AG04449 (cell line): ENCODE results near the gene TSC1.

ENCODE experiments used
- CTCF ChIA-PET: fragments of 350-600 bp; formaldehyde crosslinking; extraction: SDS; loops from one replicate; lab custom pipeline; 2021; ENCODE audit warnings: antibody characterized with exemption; lab: Yijun Ruan, JAX
- POLR2A ChIA-PET: fragments of 400-600, 350-600 bp; formaldehyde crosslinking; extraction: SDS; loops from one replicate; lab custom pipeline; 2020; ENCODE audit warnings: antibody characterized with exemption, inconsistent platforms; lab: Yijun Ruan, JAX
- DNase-seq: peaks from one replicate; pipeline ENCODE4 v3.0.0-alpha.2; 2010; ENCODE audit warnings: low read depth, low spot score
- H3K4me3 ChIP-seq: 2 replicates; pipeline ENCODE4 v1.5.1; 2011; ENCODE audit warnings: low read depth, mild to moderate bottlenecking, control low read depth, low read length
- TF ChIP-seq, protein P1 (sequence below): IDR thresholded peaks from one replicate; pipeline ENCODE4 v1.5.1; 2011; ENCODE audit warnings: mild to moderate bottlenecking, moderate library complexity, low read length, control low read depth, inconsistent platforms; ENCODE audit not compliant: insufficient read depth; ENCODE audit errors: missing control alignments

Gene TSC1

DNA sequence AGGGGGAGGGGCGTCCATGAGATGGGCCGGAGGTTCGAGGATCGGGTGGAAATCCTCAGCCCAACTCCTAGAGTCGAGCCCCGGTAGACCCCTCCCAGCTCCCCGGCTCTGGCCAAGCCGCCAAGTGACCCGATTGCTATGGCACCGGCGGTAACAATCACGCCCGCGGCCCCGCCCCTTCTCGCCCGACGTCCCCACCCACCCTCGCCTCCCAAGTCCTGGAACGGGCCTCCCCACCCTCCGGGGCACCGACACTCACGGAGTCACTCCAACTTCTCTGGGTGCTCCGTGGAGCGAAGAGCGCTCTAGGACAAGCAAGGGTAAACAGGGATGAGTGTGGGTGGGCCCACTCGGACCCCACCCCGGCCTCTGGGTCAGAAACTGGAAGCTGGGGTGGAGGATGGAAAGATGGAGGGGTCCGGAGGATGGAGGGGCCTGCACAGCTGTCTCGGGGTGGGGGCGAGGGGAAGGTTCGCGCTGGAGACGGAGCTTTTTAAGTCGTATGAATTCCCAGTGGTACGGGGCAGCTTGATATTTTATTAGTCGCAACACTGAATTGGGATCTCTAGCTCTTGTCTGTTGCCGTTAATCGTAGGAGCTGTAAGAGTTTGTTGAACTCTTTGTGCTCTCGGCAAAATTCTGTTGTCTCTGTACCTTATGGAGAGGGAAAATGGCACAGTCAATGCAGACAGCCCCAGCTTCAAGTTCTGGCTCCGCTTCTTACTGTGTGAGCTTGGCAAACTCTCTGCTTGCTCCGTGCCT is 65.5 kb downstream of the TSC1 start, which contains the start of gene SPACA9:
SPACA9 (plus strand) TSS at position 204 of the 762 bp plus-strand sequence. CDS start 5,050 bp downstream, outside the sequence.
- H3K4me3 ChIP-seq, result peak within 1 kb of the TSS; percentile 94
- DNase-seq, result no peak
- ChIA-PET CTCF (interaction anchor here (1.1 to 4.5 kb wide), 3 partner anchors 14 to 22 kb away, joined by 3 to 32 read pairs (median 8); no protein-coding TSS in a partner anchor), POLR2A (interaction anchor here (0.6 to 0.7 kb wide), 2 partner anchors 10 to 479 kb away, joined by 3 read pairs; no protein-coding TSS in a partner anchor)
- TF ChIP-seq, protein P1, sequence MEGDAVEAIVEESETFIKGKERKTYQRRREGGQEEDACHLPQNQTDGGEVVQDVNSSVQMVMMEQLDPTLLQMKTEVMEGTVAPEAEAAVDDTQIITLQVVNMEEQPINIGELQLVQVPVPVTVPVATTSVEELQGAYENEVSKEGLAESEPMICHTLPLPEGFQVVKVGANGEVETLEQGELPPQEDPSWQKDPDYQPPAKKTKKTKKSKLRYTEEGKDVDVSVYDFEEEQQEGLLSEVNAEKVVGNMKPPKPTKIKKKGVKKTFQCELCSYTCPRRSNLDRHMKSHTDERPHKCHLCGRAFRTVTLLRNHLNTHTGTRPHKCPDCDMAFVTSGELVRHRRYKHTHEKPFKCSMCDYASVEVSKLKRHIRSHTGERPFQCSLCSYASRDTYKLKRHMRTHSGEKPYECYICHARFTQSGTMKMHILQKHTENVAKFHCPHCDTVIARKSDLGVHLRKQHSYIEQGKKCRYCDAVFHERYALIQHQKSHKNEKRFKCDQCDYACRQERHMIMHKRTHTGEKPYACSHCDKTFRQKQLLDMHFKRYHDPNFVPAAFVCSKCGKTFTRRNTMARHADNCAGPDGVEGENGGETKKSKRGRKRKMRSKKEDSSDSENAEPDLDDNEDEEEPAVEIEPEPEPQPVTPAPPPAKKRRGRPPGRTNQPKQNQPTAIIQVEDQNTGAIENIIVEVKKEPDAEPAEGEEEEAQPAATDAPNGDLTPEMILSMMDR, result no peak

DNA sequence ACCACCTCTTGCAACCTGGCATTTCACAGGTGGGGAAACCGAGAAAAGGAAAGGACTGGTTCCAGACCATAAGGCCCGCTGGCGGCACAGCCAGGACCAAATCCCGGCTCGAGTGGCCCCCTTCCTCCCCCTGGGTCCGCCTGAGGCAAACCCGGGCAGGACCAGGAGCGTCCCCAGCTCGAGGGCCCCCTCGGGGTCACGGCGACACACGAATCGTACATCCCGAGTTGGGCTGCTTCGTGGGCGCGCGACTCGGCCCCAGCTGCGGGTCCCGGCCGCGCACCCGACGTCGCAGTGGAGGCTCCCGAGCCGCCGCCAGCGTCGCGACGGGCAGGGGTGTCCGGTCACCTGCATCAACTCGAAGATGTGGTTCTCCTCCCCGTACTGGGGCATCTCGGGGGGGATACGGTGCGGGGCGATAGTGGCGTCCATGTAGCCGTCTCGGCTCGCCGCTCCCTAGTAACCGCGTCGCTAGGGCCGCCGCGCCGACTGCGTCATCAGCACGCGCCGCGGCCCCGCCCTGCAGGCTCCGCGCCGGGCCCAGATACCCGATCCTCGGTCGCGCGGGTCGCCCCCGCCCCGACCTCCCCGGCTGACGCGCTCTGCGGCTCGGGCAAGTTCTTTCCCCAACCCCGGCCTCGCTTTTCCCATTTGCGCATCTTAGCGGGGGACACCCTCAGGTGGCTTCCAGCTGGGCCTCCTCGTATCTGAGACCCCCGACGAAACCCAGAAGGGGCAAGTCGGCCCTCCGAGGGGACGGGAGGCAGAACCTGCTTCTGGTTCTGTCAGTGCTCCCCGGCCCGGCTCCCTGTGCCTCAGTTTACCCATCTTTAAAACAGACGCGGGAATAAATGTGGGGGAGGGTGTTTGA is 66.4 kb downstream of the TSC1 start, which contains the start of gene AK8:
AK8 (minus strand) TSS at position 461 of the 871 bp plus-strand sequence; CDS start at position 432, 29 bp downstream.
- TF ChIP-seq, protein P1, result no peak
- POLR2A ChIA-PET, result interaction anchor here (0.7 kb wide), 1 partner anchor 11 kb away, joined by 3 read pairs; no protein-coding TSS in a partner anchor
- H3K4me3 ChIP-seq, result peak within 1 kb of the TSS; percentile 94
- no peak for DNase-seq
- CTCF ChIA-PET, result interaction anchor here (0.6 to 4.5 kb wide), 5 partner anchors 10 to 606 kb away, joined by 3 to 32 read pairs (median 3); no protein-coding TSS in a partner anchor

DNA sequence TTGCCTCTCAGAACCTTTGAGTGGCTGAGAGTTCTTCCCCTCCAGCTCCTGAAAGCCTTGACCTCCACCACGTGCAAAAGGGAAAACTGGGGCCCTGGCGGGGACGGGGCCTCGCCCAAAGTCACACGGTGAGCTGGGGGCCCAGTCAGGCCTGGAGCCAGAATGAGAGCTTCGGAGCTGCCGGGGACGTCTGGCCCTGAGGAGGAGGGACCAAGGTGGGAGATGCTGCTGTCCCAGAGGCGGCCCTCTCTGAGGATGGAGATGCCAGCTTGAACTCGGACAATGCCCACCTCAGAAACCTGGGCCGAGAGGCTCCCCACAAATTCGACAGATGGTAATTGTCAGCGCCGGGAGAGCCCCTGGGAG is 67.0 kb downstream of the TSC1 start:
- CTCF ChIA-PET, result interaction anchor here (0.6 to 1.4 kb wide), 4 partner anchors 10 to 606 kb away, joined by 3 to 5 read pairs (median 3); no protein-coding TSS in a partner anchor
- no peak for DNase-seq
- peak overlapping the region; percentile 94 for H3K4me3 ChIP-seq
- POLR2A ChIA-PET, result interaction anchor here (0.7 kb wide), 1 partner anchor 39 kb away, joined by 3 read pairs; no protein-coding TSS in a partner anchor
- TF ChIP-seq, protein P1, result no peak

DNA sequence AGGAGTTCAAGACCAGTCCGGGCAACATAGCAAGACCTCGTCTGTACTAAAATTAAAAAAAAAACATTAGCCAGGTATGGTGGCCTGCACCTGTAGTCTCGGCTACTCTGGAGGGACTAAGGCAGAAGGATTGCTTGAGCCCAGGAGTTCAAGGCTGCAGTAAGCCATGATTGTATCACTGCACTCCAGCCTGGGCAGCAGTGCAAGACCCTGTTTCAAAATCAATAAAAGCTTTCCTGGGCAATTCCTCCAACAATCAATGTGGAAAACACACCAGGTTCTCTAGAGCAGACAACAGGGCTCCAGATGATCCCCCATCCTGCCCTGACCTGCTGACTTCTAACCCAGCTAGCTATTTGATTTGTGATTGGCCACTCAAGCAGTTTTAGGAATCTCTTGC is 67.6 kb downstream of the TSC1 start:
- DNase-seq, result no peak
- CTCF ChIA-PET, result interaction anchor here (1.3 to 1.4 kb wide), 2 partner anchors 9 to 26 kb away, joined by 3 to 5 read pairs; no protein-coding TSS in a partner anchor
- TF ChIP-seq, protein P1, result no peak
- H3K4me3 ChIP-seq, result no peak overlapping the region
- POLR2A ChIA-PET, result interaction anchor here (0.7 kb wide), 1 partner anchor 39 kb away, joined by 3 read pairs; no protein-coding TSS in a partner anchor

DNA sequence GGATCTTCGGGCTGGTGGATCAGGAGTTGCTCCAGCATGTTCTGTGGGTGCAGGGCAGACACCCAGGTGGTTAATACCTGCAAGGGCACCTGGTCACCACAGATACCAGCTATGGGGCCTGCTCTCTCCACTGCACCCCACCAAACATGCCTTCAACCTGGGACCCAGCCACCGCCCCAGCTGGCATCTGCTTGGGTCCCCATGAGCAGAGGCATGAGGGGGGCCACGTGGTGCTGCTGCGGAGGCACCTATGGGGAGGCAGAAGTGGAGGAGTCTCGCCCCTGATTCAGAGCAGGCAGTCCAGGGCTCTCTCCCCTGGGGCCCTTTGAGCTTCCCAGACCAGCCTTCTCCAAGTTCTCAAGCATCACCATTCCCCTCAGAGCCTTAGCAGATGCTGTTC is 69.3 kb downstream of the TSC1 start:
- ChIA-PET POLR2A (no interaction called here), CTCF (interaction anchor here (1.3 kb wide), 1 partner anchor 23 kb away, joined by 3 read pairs; no protein-coding TSS in a partner anchor)
- TF ChIP-seq, protein P1, result no peak
- H3K4me3 ChIP-seq, result no peak overlapping the region
- DNase-seq, result no peak
